GM19395 (cell line): ENCODE measurements around the gene GLRX.

Experiments used
- ATAC-seq: cut with Tn5 transposase; IDR thresholded peaks from one replicate; pipeline ENCODE4 v1.9.1; 2021; ENCODE audit warnings: mild to moderate bottlenecking, moderate library complexity; ENCODE audit not compliant: unreplicated experiment

GLRX gene

DNA sequence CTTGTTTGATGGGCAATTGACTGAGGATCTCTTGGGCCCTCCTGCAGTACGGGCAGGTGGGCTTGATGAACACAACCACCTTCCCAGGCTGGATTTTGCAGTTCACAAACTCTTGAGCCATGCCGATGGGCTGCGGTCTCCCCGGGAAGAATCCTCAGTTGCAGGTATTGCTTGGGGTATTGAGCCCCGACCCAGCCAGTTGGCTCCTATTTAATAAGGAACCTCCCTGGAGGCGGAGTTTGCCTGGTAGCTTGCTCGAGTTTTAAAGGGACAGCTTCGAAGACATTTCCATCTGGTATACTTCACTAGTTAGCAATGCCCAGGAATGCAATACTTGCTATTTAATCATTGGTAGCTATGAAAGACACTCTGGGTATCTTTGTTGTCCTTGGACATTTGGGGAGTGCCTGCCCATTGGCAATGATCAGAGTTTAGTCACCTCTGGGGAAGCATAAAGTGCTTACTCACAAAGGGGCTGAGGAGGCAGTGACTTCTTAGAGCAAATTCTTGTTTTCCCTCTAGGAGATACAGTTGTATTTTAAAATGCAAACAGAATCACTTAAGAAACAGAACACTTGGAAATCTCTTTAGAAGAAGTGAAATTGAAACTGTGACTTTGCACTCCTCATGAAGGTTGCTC lies at the start of gene GLRX:
Gene GLRX (minus strand): TSS at position 185 of the 640 bp plus-strand sequence. CDS start 64 bp downstream, at position 121.
- peak; percentile 48 for ATAC-seq

GRCh38 chr5:95871146-95871806 lies 48.8 kb upstream of the GLRX start:
- ATAC-seq: no peak

DNA sequence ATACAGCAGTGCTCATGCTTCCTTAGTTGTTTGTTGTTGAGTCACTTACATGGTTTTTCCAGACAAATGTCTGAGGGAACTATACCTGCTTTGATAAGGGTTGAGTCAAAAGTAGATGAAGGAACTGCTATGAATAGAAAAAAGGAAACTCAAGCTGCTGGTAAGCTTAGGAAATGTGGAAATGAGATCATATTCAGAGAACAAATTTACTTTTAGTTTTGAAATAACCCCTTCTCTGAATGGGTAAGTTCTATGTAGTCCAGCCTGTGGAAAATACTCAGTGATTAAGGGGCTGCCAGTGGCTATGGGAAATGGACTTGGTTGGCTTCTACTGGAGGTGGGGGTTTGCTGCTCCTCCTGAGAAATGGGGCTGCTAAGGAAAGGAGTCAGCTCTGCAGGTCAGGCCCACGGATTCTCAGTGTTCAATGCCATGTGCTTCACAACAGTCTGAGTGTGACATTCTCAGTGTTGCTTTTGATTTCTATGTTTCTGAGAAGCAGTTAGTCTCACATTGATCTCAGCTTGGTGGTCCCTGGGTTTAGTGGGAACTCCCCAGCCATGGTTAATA lies 47.7 kb upstream of the GLRX start:
- peak; percentile 71 for ATAC-seq

DNA sequence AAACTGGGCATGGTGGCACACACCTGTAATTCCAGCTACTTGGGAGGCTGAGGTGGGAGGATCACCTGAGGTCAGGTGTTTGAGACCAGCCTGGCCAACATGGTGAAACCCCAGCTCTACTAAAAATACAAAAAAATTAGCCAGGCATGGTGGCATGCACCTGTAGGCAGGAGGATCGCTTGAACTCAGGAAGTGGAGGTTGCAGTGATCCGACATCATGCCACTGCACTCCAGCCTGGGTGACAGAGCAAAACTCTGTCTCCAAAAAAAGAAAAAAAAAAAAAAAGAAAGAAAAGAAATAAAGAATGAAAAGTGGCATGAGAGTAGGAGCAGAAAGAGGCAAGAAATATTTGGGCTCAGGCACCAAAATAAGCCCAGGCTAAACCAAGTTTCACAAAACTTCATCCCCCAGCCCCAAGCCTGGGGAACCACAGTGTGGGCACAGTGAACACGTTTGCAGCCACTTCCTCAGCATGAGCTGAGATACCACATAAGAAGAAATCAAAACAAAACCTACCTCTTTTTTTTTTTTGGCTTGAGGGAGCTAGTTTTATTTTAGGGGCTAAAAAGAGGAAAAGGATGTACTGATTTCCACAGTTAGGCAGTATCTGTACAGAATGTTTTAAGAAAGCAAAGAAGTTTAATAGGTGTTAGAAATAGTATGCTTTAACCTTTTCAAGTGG lies 46.8 kb upstream of the GLRX start:
- ATAC-seq: peak; percentile 52

GRCh38 chr5:95868136-95868535 lies 45.6 kb upstream of the GLRX start:
- ATAC-seq: no peak

- ATAC-seq: no peak
Measured at GRCh38 chr5:95866435-95867040, 44.0 kb upstream of the GLRX start.

DNA sequence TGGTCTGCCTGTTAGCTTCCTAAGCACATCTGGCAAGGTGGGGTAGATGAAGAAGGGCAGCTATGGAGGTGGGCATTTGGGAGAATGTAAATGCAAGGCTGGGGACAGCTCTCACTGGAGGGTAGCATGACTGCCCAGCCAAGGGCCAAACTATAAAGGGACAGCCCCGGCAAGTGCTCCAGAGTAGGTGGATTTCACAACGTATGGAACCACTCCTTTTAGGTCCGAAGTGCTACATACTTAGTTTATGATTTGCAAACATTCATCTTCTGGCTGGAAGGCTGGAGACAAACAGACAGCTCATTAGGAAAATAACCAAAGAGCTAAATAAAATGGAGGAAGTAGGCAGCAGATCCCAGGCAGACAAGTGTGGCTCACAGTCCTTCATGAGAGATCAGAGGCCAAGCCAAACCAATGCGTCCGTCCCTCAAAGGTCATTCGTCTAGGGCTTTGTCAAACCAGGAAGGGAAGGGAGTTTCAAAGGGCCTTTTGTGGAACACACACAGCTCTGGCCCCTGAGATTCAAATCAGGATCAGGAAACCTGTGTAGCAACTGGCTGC lies 42.5 kb upstream of the GLRX start:
- no peak for ATAC-seq

GRCh38 chr5:95864456-95864855 lies 41.9 kb upstream of the GLRX start:
- ATAC-seq: no peak

- no peak for ATAC-seq
Measured at GRCh38 chr5:95863383-95863757, 40.8 kb upstream of the GLRX start.

GRCh38 chr5:95862671-95863382 lies 40.3 kb upstream of the GLRX start:
- no peak for ATAC-seq

DNA sequence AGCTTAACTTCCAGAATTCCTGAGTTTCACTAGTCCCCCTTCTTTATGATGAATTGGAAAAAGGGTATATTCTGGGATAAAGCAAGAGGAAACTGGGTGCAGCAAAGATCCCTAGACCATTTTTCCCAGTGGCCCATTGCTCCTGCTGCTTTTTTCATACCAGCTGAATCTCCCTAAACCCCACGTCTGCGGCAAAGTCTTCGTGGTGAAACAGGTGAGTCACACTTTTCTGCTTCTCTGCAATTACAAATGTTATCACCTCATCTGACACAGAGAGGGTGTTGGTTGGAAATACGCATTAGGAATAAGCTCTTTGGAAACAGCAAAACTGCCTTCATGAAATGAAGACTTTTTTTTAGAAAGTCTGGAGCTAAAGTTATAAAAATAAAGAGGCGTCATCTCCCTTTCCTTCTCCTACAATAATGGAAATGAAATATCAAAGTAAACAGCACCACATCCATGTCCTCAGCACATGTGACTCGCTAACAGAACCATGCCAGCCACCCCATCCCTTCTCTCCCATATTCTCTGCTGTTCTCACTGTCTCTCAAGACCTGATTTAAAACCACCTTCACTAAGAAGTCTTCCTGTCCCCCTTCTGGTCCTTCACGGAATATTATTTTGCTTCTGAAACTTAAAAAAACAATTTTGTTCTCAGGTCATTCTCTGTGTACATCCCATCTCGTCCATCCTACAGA lies 39.5 kb upstream of the GLRX start:
- no peak for ATAC-seq

DNA sequence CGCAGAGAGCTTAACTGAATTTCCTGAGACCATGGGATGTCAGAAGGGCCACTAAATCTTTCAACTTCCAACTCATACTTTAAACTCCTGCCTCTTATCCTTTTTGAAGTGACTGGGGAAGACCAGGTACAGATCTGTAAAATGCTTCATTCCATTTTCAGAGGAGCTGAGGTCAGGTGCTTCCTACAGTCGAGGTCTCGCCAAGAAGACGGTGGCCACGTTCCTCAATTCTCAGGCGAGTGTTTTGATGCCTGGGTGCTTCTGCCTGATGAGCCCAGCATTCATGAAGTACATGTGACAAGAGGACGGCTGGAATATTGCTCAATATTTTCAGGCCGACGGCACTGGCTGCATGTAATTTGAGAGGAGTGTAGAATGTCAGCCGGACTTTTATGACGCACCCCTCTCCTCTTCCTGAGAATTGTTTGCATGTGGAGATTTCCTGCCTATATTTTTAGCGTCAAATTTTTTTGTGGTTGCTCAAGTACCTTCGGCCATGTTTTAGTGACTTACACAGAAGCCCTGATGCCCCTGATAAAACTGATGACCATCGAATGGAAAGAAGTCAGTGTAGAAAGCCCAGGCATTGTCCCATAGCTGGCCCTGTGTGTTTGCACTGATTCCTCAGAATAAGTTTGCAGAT lies 38.8 kb upstream of the GLRX start:
- no peak for ATAC-seq

- no peak for ATAC-seq
Measured at GRCh38 chr5:95859661-95860060, 37.1 kb upstream of the GLRX start.

DNA sequence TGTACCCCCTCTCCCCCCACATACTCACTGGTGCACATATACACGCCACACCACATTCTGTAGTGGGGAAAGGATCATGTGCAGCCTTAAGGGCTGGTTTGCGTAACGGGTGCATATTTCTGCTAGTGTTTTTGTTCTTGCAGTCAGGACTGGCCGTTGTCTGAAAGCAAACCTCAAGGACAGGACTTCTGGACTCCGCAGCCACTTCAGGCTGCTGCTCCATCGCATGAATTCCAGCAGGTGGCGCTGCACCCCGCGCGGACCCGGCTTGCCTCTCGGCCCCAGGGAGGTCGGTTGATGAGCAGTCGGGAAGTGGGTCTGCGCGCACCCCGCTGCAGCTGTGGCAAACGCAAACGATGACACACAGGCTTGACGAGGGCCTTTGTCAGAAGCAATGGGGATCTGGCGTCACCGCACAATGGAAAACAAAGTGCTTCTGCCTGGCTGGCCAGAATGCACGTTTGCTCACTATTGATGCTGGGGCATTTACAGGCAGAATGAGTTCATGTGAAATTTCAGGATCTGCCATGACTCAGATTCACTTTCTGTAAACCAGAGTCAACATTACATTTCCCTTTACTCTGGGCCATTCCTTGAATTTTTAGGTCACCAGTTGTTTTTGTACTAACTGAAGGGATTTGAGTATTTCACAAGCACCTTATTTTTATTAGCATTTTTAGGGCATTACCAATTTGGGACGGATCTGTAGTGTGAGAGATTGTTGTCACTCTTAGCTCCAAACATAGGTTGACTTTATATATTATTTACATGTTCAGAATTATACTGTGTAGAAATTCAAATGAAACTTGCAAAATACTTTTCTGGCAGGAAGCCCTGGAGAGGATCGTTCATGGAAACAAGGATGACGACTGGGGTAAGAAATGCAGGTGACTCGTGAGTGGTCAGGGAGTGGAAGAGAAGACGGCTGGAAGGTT lies 36.4 kb upstream of the GLRX start:
- peak; percentile 89 for ATAC-seq

DNA sequence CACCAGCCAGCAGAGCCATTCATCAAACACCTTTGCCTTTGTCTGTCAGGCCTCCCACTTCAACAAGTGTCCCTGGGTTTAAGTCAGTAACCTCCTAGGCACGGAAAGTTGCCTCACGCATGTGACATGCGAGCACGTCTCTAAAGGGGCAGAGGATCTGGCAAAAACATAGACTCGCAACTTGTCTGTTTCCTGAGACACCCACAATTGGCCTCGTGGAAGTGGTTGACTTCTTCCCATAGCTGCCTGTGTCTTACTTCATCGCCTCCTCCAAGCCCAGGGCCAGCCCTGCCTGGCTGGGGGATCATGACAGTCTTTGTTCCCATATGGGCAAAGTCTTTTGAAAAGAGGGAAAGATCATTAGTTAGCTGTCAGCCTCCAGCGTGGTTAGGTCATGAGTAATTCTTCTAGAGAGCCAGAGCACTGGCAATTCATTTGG lies 35.5 kb upstream of the GLRX start:
- ATAC-seq: no peak

- no peak for ATAC-seq
Measured at GRCh38 chr5:95857185-95857945, 34.8 kb upstream of the GLRX start.

- ATAC-seq: no peak
Measured at GRCh38 chr5:95856501-95856981, 34.0 kb upstream of the GLRX start.
